SK-N-SH (cell line): ENCODE measurements around the gene FBN1. TPM values are rescaled to one million over a fixed set of nuclear protein-coding genes. Genes with fewer than 3 reads are reported as not detected.
A peak's percentile ranks its signal among the peaks of the same experiment; 100 is the strongest.

Experiments used
- CTCF ChIA-PET: fragments of 300-600, 350-600 bp; formaldehyde crosslinking; extraction: SDS; loops from one replicate; lab custom pipeline; 2021; lab: Yijun Ruan, JAX
- POLR2A ChIA-PET: fragments of 350-600 bp; sonication (Branson Sonifier 250); formaldehyde crosslinking; extraction: SDS; loops from one replicate; lab custom pipeline; 2020; ENCODE audit warnings: antibody characterized with exemption, inconsistent platforms; lab: Yijun Ruan, JAX
- DNase-seq: peaks from one replicate; pipeline ENCODE4 v3.0.0; 2012
- H2AFZ ChIP-seq: fragments of 200-600 bp; sonication (generic); 2 replicates; pipeline ENCODE4 v1.8.1; 2016; ENCODE audit warnings: antibody characterized with exemption, mild to moderate bottlenecking, low read depth
- H3F3A ChIP-seq: fragments of 200-600 bp; sonication (generic); replicated peaks from 2 replicates; pipeline ENCODE3; 2016; ENCODE audit warnings: antibody characterized with exemption, mild to moderate bottlenecking; ENCODE audit not compliant: insufficient read depth
- H3K27ac ChIP-seq, 2 experiments: fragments of 200-500 bp in 1 of 2; fragments of 200-600 bp in 1 of 2; sonication (Bioruptor generic) in 1 of 2; sonication (generic), shearing (Covaris generic) in 1 of 2; 2 replicates each; pipeline versions ENCODE4 v1.5.1 to v1.6.1; 2014 to 2016; ENCODE audit warnings: low read depth in 2 of 2, inconsistent platforms in 1 of 2, low read length in 1 of 2, mild to moderate bottlenecking in 1 of 2, mixed read lengths in 1 of 2
- H3K27me3 ChIP-seq: fragments of 200-600 bp; sonication (generic), shearing (Covaris generic); 2 replicates; pipeline ENCODE4 v1.6.1; 2016; ENCODE audit warnings: mixed run types; ENCODE audit not compliant: insufficient read depth
- H3K36me3 ChIP-seq, 2 experiments: fragments of 200-500 bp in 1 of 2; fragments of 200-600 bp in 1 of 2; sonication (Bioruptor generic) in 1 of 2; sonication (generic) in 1 of 2; replicated peaks in 1 of 2; 2 replicates each; pipeline versions ENCODE3 to v1.5.1; 2014 to 2016; ENCODE audit warnings: low read length in 1 of 2, mild to moderate bottlenecking in 1 of 2; ENCODE audit not compliant: insufficient read depth in 2 of 2, control insufficient read depth in 1 of 2
- H3K4me1 ChIP-seq, 2 experiments: fragments of 200-500 bp in 1 of 2; fragments of 200-600 bp in 1 of 2; sonication (Bioruptor generic) in 1 of 2; sonication (generic), shearing (Covaris generic) in 1 of 2; 2 replicates each; pipeline versions ENCODE4 v1.5.1 to v1.6.1; 2014 to 2016; ENCODE audit warnings: low read depth in 1 of 2, low read length in 1 of 2, mixed run types in 1 of 2; ENCODE audit not compliant: insufficient read depth in 2 of 2, control insufficient read depth in 1 of 2
- H3K4me2 ChIP-seq: fragments of 200-600 bp; sonication (generic), shearing (Covaris generic); 2 replicates; pipeline ENCODE4 v1.6.1; 2017; ENCODE audit warnings: mixed run types
- H3K4me3 ChIP-seq, 2 experiments: fragments of 200-500 bp in 1 of 2; fragments of 200-600 bp in 1 of 2; sonication (Bioruptor generic) in 1 of 2; sonication (generic), shearing (Covaris generic) in 1 of 2; 2 replicates each; pipeline versions ENCODE4 v1.5.1 to v1.8.1; 2014 to 2016; ENCODE audit warnings: low read depth in 2 of 2, inconsistent platforms in 1 of 2, low read length in 1 of 2, mild to moderate bottlenecking in 1 of 2, mixed read lengths in 1 of 2, moderate library complexity in 1 of 2
- H3K79me2 ChIP-seq: fragments of 200-600 bp; sonication (generic); 2 replicates; pipeline ENCODE4 v1.8.1; 2017; ENCODE audit warnings: mild to moderate bottlenecking; ENCODE audit not compliant: insufficient read depth
- H3K9ac ChIP-seq: fragments of 200-600 bp; sonication (generic); 2 replicates; pipeline ENCODE4 v1.6.1; 2017; ENCODE audit warnings: mixed run types
- H3K9me2 ChIP-seq: fragments of 200-600 bp; sonication (generic); 2 replicates; pipeline ENCODE4 v1.6.1; 2017; ENCODE audit warnings: mixed run types
- H3K9me3 ChIP-seq: fragments of 200-600 bp; sonication (generic); 2 replicates; pipeline ENCODE4 v1.6.1; 2017; ENCODE audit warnings: mixed run types, mild to moderate bottlenecking, moderate library complexity
- H4K20me1 ChIP-seq: fragments of 200-600 bp; sonication (generic); 2 replicates; pipeline ENCODE4 v1.6.1; 2017; ENCODE audit warnings: mild to moderate bottlenecking, mixed run types; ENCODE audit not compliant: insufficient read depth
- CTCF ChIP-seq: fragments of 200-600 bp; sonication (generic); IDR thresholded peaks from 2 replicates; pipeline ENCODE4 v1.6.1; 2017; ENCODE audit warnings: antibody characterized with exemption, mild to moderate bottlenecking, moderate library complexity
- ELF1 ChIP-seq: IDR thresholded peaks from 2 replicates; pipeline ENCODE4 v1.4.0; 2012
- EP300 ChIP-seq, 2 experiments: IDR thresholded peaks; 2 replicates each; pipeline versions ENCODE4 v1.4.0 to v1.6.1; 2012; ENCODE audit warnings: borderline replicate concordance in 1 of 2, low read depth in 1 of 2, low read length in 1 of 2
- EZH2phosphoT487 ChIP-seq: fragments of 200-600 bp; sonication (generic); IDR thresholded peaks from 2 replicates; pipeline ENCODE4 v1.6.1; 2017; ENCODE audit warnings: low read depth, mixed run types, mild to moderate bottlenecking, antibody characterized with exemption, moderate library complexity, borderline replicate concordance
- FOSL2 ChIP-seq: IDR thresholded peaks from 2 replicates; pipeline ENCODE4 v1.4.0; 2012; ENCODE audit warnings: low read depth, mild to moderate bottlenecking, moderate library complexity, borderline replicate concordance
- FOXJ3 ChIP-seq: sonication (generic); formaldehyde crosslinking; IDR thresholded peaks from 2 replicates; pipeline ENCODE4 v1.5.1; 2020; ENCODE audit warnings: mild to moderate bottlenecking, missing genetic modification reagents
- GABPA ChIP-seq: IDR thresholded peaks from 2 replicates; pipeline ENCODE4 v1.4.0; 2012; ENCODE audit warnings: low read depth, mild to moderate bottlenecking
- GATA2 ChIP-seq: sonication (generic); formaldehyde crosslinking; IDR thresholded peaks from 2 replicates; pipeline ENCODE4 v1.5.0; 2020; ENCODE audit warnings: mild to moderate bottlenecking, missing genetic modification reagents
- JUND ChIP-seq: IDR thresholded peaks from 2 replicates; pipeline ENCODE4 v1.4.0; 2012
- MEF2A ChIP-seq: IDR thresholded peaks from 2 replicates; pipeline ENCODE4 v1.4.0; 2012; ENCODE audit warnings: low read depth, borderline replicate concordance
- NFIC ChIP-seq: IDR thresholded peaks from 2 replicates; pipeline ENCODE4 v1.4.0; 2012; ENCODE audit warnings: borderline replicate concordance
- NRF1 ChIP-seq: IDR thresholded peaks from 2 replicates; pipeline ENCODE4 v1.6.1; 2012; ENCODE audit warnings: low read depth, mild to moderate bottlenecking, low read length
- PBX3 ChIP-seq: IDR thresholded peaks from 2 replicates; pipeline ENCODE4; 2012
- POLR2AphosphoS5 ChIP-seq: IDR thresholded peaks from 2 replicates; pipeline ENCODE4 v1.6.1; 2012; ENCODE audit warnings: low read depth, low read length
- RAD21 ChIP-seq: IDR thresholded peaks from 2 replicates; pipeline ENCODE4 v1.6.1; 2012; ENCODE audit warnings: mild to moderate bottlenecking, low read length
- TCF12 ChIP-seq: IDR thresholded peaks from 2 replicates; pipeline ENCODE4 v1.4.0; 2012
- WGBS: methylation state at CpG from one replicate; pipeline ENCODE4 v1.1.6; 2017; ENCODE audit warnings: low lambda C conversion rate; 5-methylcytosine and 5-hydroxymethylcytosine counted together
- polyA plus RNA-seq, 3 experiments: library from polyadenylated mRNA; depleted of rRNA; stranded (reverse); fragments of >200 nt; gene quantifications; 2 replicates each; pipeline ENCODE4 v1.2.3, GENCODE V29; 2012

Gene FBN1
- polyA plus RNA-seq, 1 of the 3 experiments (the other 2 are of a cell fraction) = 248 TPM

GRCh38 chr15:48582452-48583247, 62.9 kb downstream of the FBN1 start:
- CTCF ChIA-PET = no interaction called here

GRCh38 chr15:48581219-48581618, 64.3 kb downstream of the FBN1 start:
- Histone ChIP-seq H3F3A (peaks cover 39% of the 10 kb centered on the region), H3K9ac (no peak overlapping the region), H2AFZ (no peak overlapping the region), H3K27ac (0 out of 4 replicates have a peak overlapping the region, but pooled peaks of 1 of the 2 experiments have one; percentile 3), H3K27me3 (no peaks in the 10 kb centered on the region), H3K4me1 (peaks cover 0 to 27% of the 10 kb centered on the region in 2 experiments; a peak in 2 of 4 replicates), H3K79me2 (peaks cover 97% of the 10 kb centered on the region), H4K20me1 (peaks cover 76% of the 10 kb centered on the region), H3K4me2 (no peak overlapping the region), H3K36me3 (peaks cover 48 to 70% of the 10 kb centered on the region in 2 experiments), H3K4me3 (no peak overlapping the region), H3K9me2 (no peaks in the 10 kb centered on the region), H3K9me3 (no peaks in the 10 kb centered on the region)
- ChIA-PET CTCF (no interaction called here), POLR2A (no interaction called here)
- whole genome bisulfite sequencing = 93% methylated on average over 4 of the region's 4 CpGs
- TF ChIP-seq JUND (no peak), ELF1 (no peak), GATA2 (no peak)
- DNase-seq = no peak

More at GRCh38 chr15:48582452-48583247, 62.9 kb downstream of the FBN1 start:
- Histone ChIP-seq H3K9ac (no peak overlapping the region), H3F3A (peaks cover 34% of the 10 kb centered on the region), H2AFZ (no peak overlapping the region), H3K36me3 (peaks cover 45 to 71% of the 10 kb centered on the region in 2 experiments), H3K4me2 (no peak overlapping the region), H3K9me3 (no peaks in the 10 kb centered on the region), H3K79me2 (peaks cover 97% of the 10 kb centered on the region), H3K9me2 (no peaks in the 10 kb centered on the region), H4K20me1 (peaks cover 69% of the 10 kb centered on the region), H3K4me1 (peaks cover 0 to 27% of the 10 kb centered on the region in 2 experiments; a peak in 2 of 4 replicates), H3K27ac (no peak overlapping the region; a peak in 1 of 4 replicates), H3K27me3 (no peaks in the 10 kb centered on the region), H3K4me3 (no peak overlapping the region)
- POLR2A ChIA-PET = no interaction called here
- no peak for DNase-seq
- TF ChIP-seq GABPA = no peak
- no peak for TF ChIP-seq NFIC
- no peak for TF ChIP-seq NRF1
- TF ChIP-seq EZH2phosphoT487 = no peak
- TF ChIP-seq MEF2A = no peak
- no peak for TF ChIP-seq FOXJ3 (CRISPR knock-in tag)
- TF ChIP-seq EP300 (IDR thresholded peaks at IDR 0.05; ENCODE audit: borderline replicate concordance in 1 of 2, low read depth in 1 of 2, low read length in 1 of 2) = no peak
- no peak for TF ChIP-seq JUND
- TF ChIP-seq POLR2AphosphoS5 = no peak
- TF ChIP-seq CTCF = no peak
- TF ChIP-seq FOSL2 = no peak
- TF ChIP-seq RAD21 = no peak
- no peak for TF ChIP-seq PBX3
- no peak for TF ChIP-seq GATA2
- TF ChIP-seq TCF12 = no peak
- WGBS = 93% methylated on average over 11 of the region's 11 CpGs
